ENCODE results near the gene OSBPL6.

DNA sequence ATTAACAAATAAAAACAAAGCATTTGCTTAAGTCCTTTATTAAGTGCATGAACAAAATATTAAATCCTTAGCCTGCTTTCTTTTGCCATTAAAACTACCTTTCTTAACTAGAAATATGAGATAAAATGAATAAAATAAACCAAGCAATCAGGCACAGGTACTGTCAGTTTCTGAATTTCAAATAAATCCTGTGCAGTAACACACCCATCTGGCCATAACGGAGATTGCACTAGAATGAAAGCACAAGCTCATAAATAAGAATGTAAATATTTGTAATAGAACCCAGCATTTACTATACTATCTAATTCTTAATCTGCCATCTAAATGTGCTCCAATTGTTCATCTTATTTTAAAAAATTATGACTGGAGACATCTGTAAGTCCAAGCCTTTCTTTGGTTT, 224.8 kb downstream of the OSBPL6 start:
- TF ChIP-seq, protein P1, sequence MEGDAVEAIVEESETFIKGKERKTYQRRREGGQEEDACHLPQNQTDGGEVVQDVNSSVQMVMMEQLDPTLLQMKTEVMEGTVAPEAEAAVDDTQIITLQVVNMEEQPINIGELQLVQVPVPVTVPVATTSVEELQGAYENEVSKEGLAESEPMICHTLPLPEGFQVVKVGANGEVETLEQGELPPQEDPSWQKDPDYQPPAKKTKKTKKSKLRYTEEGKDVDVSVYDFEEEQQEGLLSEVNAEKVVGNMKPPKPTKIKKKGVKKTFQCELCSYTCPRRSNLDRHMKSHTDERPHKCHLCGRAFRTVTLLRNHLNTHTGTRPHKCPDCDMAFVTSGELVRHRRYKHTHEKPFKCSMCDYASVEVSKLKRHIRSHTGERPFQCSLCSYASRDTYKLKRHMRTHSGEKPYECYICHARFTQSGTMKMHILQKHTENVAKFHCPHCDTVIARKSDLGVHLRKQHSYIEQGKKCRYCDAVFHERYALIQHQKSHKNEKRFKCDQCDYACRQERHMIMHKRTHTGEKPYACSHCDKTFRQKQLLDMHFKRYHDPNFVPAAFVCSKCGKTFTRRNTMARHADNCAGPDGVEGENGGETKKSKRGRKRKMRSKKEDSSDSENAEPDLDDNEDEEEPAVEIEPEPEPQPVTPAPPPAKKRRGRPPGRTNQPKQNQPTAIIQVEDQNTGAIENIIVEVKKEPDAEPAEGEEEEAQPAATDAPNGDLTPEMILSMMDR (IDR thresholded peaks at IDR 0.05; ENCODE audit: low read depth, low read length, poor library complexity, severe bottlenecking): peak; percentile 44
- TF ChIP-seq EZH2phosphoT487 (IDR thresholded peaks at IDR 0.05; ENCODE audit: borderline replicate concordance, low read length): no peak
